Pancreas (tissue), 10 donors: ENCODE measurements around the gene CCL26. TPM values are rescaled to one million over a fixed set of nuclear protein-coding genes. Genes with fewer than 3 reads are reported as not detected.

Experiments
- ATAC-seq, 4 donors: fragments of 200-7000 bp; cut with Tn5 transposase; one replicate each; pipeline versions ENCODE4 v1.8.0 to v1.9.1; 2020; ENCODE audit warnings: mild to moderate bottlenecking in 4 of 4, moderate library complexity in 4 of 4
- DNase-seq, 6 donors: peaks; one replicate each; pipeline ENCODE4 v3.0.0-alpha.2; 2020
- FAIRE-seq: peaks from 2 replicates; lab custom pipeline; 2012; peaks lifted over from hg19 to GRCh38; lab: Jason Lieb, UNC
- H3K27ac ChIP-seq, 4 donors: fragments of 200-600 bp; sonication (generic); 1 replicate in 3 of 4; 2 replicates in 1 of 4; pipeline versions ENCODE4 v1.5.0 to v1.8.0; 2020
- H3K27me3 ChIP-seq, 4 donors: fragments of 200-600 bp; one replicate each; pipeline ENCODE4 v1.8.0; 2021
- H3K36me3 ChIP-seq, 3 donors: fragments of 200-600 bp; sonication (generic) in 1 of 3; one replicate each; pipeline versions ENCODE4 v1.5.0 to v1.8.0; 2020 to 2021
- H3K4me1 ChIP-seq, 3 donors: fragments of 200-600 bp; one replicate each; pipeline ENCODE4 v1.8.0; 2021
- H3K4me3 ChIP-seq, 4 donors: fragments of 200-600 bp; sonication (generic) in 2 of 4; one replicate each; pipeline versions ENCODE4 v1.5.0 to v1.8.0; 2020 to 2021
- H3K9me3 ChIP-seq, 4 donors: fragments of 200-600 bp; one replicate each; pipeline ENCODE4 v1.8.0; 2021
- WGBS, 2 donors: extraction: QIAGEN DNeasy Blood & Tissue Kit; methylation state at CpG; one replicate each; pipeline ENCODE4 v1.1.7; 2013; 5-methylcytosine and 5-hydroxymethylcytosine counted together
- intact Hi-C, 3 donors: fragments of 100-400 bp; cut with DNase I; formaldehyde crosslinking; loops; one replicate each; pipeline versions ENCODE4 v1.11.1 to v1.14.2; 2022
- polyA plus RNA-seq, 2 donors: library from polyadenylated mRNA; stranded (reverse); fragments of 200-250 nt; gene quantifications; one replicate each; pipeline ENCODE4 v1.2.3, GENCODE V29; 2013
- total RNA-seq, 6 donors: library from RNA; stranded (reverse); fragmentation: NEBNext Ultra II Directional in 4 of 6; extraction: Animal tissue kit (Norgen Biotek cat#: 25700) in 4 of 6; gene quantifications; one replicate each; pipeline versions ENCODE4 v1.2.1 to v1.2.4, GENCODE V29; 2021 to 2023
- TF ChIP-seq, protein P1 (sequence below), 4 donors: fragments of 200-600 bp; sonication (generic) in 3 of 4; IDR thresholded peaks; one replicate each; pipeline versions ENCODE4 v1.5.0 to v1.8.0; 2021; ENCODE audit warnings: antibody characterized with exemption in 4 of 4
- donor health status: healthy with polysubstance abuse.
- donor health status: DM: no; HTN: no; CAD: no; lungs with moderate emphysema.
- donor health status: DM: no; HTN: no; CAD: no.
- donor health status: control.
- donor health status: control.
- donor health status: Bipolar disorder and iron deficiency.
- donor health status: DM: yes; HTN: yes; CAD: no.
- donor health status: DM: no; HTN: no; CAD: no.
- donor health status: DM: no; HTN: no; CAD: no.
- donor health status: DM: yes; HTN: yes; CAD: no.

CCL26 gene
- total and polyA plus RNA-seq, 8 donors: 0.47 to 0.53 TPM; not detected in 6

DNA sequence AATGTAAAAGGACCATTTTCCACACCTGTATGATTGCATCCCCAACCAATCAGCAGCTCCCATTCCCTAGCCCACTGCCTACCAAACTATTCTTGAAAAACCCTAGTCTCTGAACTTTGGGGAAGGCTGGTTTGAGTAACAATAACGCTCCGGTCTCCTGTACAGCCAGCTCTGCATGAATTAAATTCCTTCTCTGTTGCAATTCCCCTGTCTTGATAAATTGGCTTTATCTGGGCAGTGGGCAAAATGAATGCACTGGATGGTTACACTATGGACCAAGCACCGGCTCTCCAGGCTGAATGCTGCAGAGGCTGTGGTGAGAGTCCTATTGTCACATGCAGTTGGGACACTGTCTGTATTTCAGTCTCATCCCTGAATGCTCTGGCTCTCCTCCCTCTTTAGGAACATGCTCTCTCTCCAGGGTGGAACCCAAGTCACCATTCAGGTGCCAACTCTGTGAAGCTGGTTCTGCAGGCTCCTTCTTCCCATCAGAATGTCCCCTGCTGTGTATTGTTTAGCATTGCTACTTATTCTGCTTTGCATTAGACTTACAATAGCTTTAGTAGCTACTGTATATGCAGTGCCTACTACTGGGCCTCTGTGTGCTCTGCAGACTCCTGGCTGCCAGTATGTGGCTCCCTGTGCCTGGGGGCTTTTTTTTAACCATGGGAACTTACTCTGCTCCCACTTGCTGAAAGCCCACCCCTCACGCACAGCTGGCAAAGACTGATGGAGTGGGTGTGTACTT, 34.7 kb upstream of the CCL26 start:
- Histone ChIP-seq H3K9me3 (no peaks in the 10 kb centered on the region), H3K36me3 (no peaks in the 10 kb centered on the region), H3K4me1 (no peaks in the 10 kb centered on the region), H3K27ac (no peak overlapping the region), H3K27me3 (no peaks in the 10 kb centered on the region), H3K4me3 (no peak overlapping the region)
- no peak for FAIRE-seq
- no peak for DNase-seq
- intact Hi-C loops: no loop called here
- TF ChIP-seq, protein P1, sequence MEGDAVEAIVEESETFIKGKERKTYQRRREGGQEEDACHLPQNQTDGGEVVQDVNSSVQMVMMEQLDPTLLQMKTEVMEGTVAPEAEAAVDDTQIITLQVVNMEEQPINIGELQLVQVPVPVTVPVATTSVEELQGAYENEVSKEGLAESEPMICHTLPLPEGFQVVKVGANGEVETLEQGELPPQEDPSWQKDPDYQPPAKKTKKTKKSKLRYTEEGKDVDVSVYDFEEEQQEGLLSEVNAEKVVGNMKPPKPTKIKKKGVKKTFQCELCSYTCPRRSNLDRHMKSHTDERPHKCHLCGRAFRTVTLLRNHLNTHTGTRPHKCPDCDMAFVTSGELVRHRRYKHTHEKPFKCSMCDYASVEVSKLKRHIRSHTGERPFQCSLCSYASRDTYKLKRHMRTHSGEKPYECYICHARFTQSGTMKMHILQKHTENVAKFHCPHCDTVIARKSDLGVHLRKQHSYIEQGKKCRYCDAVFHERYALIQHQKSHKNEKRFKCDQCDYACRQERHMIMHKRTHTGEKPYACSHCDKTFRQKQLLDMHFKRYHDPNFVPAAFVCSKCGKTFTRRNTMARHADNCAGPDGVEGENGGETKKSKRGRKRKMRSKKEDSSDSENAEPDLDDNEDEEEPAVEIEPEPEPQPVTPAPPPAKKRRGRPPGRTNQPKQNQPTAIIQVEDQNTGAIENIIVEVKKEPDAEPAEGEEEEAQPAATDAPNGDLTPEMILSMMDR (IDR thresholded peaks at IDR 0.05): no peak
- WGBS, 2 donors: 91 to 96% methylated on average over 4 of the region's 4 CpGs
- no peak for ATAC-seq

GRCh38 chr7:75804705-75805104, 32.7 kb upstream of the CCL26 start:
- Histone ChIP-seq H3K36me3 (no peaks in the 10 kb centered on the region), H3K4me3 (no peak overlapping the region), H3K9me3 (no peaks in the 10 kb centered on the region), H3K27me3 (no peaks in the 10 kb centered on the region), H3K27ac (no peak overlapping the region), H3K4me1 (no peaks in the 10 kb centered on the region)
- no peak for ATAC-seq
- no peak for FAIRE-seq
- TF ChIP-seq, protein P1 (IDR thresholded peaks at IDR 0.05): no peak
- intact Hi-C loops: no loop called here
- DNase-seq: no peak
- 66 to 75% methylated on average over 5 of the region's 5 CpGs for WGBS, 2 donors

- TF ChIP-seq, protein P1 (IDR thresholded peaks at IDR 0.05): no peak
- H3K27ac ChIP-seq: no peak overlapping the region
- intact Hi-C loops: no loop called here
- H3K4me1 ChIP-seq: no peaks in the 10 kb centered on the region
- H3K27me3 ChIP-seq: no peaks in the 10 kb centered on the region
- DNase-seq (no peak), FAIRE-seq (no peak), ATAC-seq (no peak)
- WGBS, 2 donors: 79 to 85% methylated on average over 2 of the region's 2 CpGs
- H3K36me3 ChIP-seq: no peaks in the 10 kb centered on the region
- H3K9me3 ChIP-seq: no peaks in the 10 kb centered on the region
- no peak overlapping the region for H3K4me3 ChIP-seq
Measured at GRCh38 chr7:75804004-75804403, 32.0 kb upstream of the CCL26 start.

- no peak for FAIRE-seq
- TF ChIP-seq, protein P1 (IDR thresholded peaks at IDR 0.05): no peak
- Histone ChIP-seq H3K27ac (no peak overlapping the region), H3K9me3 (no peaks in the 10 kb centered on the region), H3K4me1 (no peaks in the 10 kb centered on the region), H3K27me3 (no peaks in the 10 kb centered on the region), H3K36me3 (no peaks in the 10 kb centered on the region), H3K4me3 (no peak overlapping the region)
- intact Hi-C loops: no loop called here
- WGBS, 2 donors: 88 to 93% methylated on average over 5 of the region's 5 CpGs
- no peak for DNase-seq
- no peak for ATAC-seq
Measured at GRCh38 chr7:75802552-75802821, 30.5 kb upstream of the CCL26 start.

DNA sequence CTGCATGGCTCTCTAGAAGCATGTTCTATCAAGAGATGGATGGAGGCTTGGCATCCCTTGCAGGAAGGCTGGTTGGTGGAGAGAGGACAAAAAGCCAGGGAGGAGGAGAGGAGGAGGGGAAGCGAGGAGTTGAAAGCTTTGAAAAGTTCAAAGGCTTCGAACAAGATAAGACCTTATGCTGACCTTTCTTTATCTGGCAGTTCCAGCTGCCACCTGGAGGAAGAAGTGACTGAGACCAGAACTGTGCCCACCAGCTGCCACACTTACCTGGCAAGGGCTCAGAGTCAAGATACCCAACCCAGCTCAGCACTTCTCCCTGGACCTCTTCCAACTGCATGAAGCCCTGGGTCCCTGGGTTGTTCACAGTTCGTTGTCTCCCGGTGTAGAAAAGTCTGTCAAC, 26.8 kb upstream of the CCL26 start:
- no peak overlapping the region for H3K4me3 ChIP-seq
- H3K27me3 ChIP-seq: no peaks in the 10 kb centered on the region
- H3K27ac ChIP-seq: no peak overlapping the region
- DNase-seq (peak in 4 of 6 donors; percentile 13 to 57 (median 23)), ATAC-seq (peak; percentile 61 to 88 (median 84)), FAIRE-seq (no peak)
- TF ChIP-seq, protein P1 (IDR thresholded peaks at IDR 0.05): no peak
- intact Hi-C loops: no loop called here
- H3K9me3 ChIP-seq: no peaks in the 10 kb centered on the region
- WGBS, 2 donors: 25% methylated on average over 4 of the region's 4 CpGs
- H3K36me3 ChIP-seq: no peaks in the 10 kb centered on the region
- H3K4me1 ChIP-seq: peaks cover 0 to 4% (median 0%) of the 10 kb centered on the region in 3 donors
